Activated naive CD4-positive, alpha-beta T cell treated with anti-CD3 and anti-CD28 coated beads for 36 hours (primary cell): ENCODE data around the gene GRM5. TPM values are rescaled to one million over a fixed set of nuclear protein-coding genes. Genes with fewer than 3 reads are reported as not detected.
"Not testable (repeated sequence)": the region's sequence is repeated elsewhere in the genome, so short reads cannot be mapped to it uniquely, and the experiment has no call there.

Source experiments
- CTCF ChIA-PET: fragments of 350-600 bp; sonication (Branson Sonifier 250); formaldehyde crosslinking; loops from one replicate; lab custom pipeline; 2021; ENCODE audit warnings: antibody characterized with exemption; lab: Charles Lee
- DNase-seq: peaks from one replicate; pipeline ENCODE4 v3.0.0-alpha.2; 2020
- H3K27ac Mint-ChIP-seq: one replicate; pipeline ENCODE4 v1.8.0; 2021; ENCODE audit warnings: mild to moderate bottlenecking, mixed read lengths
- H3K27me3 Mint-ChIP-seq: one replicate; pipeline ENCODE4 v1.8.0; 2021; ENCODE audit warnings: low read depth, mixed read lengths
- H3K36me3 Mint-ChIP-seq: one replicate; pipeline ENCODE4 v1.8.0; 2021; ENCODE audit warnings: low read depth, mixed read lengths
- H3K4me1 Mint-ChIP-seq: one replicate; pipeline ENCODE4 v1.8.0; 2021; ENCODE audit warnings: low read depth, mixed read lengths
- H3K4me3 Mint-ChIP-seq: one replicate; pipeline ENCODE4 v1.8.0; 2021; ENCODE audit warnings: mild to moderate bottlenecking, moderate library complexity, mixed read lengths
- H3K9me3 Mint-ChIP-seq: one replicate; pipeline ENCODE4 v1.8.0; 2021; ENCODE audit warnings: mixed read lengths
- intact Hi-C: fragments of 100-400 bp; cut with micrococcal nuclease; formaldehyde crosslinking; loops from one replicate; pipeline ENCODE4 v1.15.1; 2023
- total RNA-seq, 2 experiments: library from RNA; stranded (reverse); gene quantifications; one replicate each; pipeline ENCODE4 v1.2.3, GENCODE V29; 2021

The GRM5 gene
- total RNA-seq, 2 experiments from 2014 or later, result not detected

- CTCF ChIA-PET, H3K4me1 Mint-ChIP-seq, H3K4me3 Mint-ChIP-seq, H3K27ac Mint-ChIP-seq, H3K9me3 Mint-ChIP-seq, H3K27me3 Mint-ChIP-seq, intact Hi-C loops, DNase-seq, H3K36me3 Mint-ChIP-seq: not testable (repeated sequence)
Observed at GRCh38 chr11:89043861-89044588, 21.8 kb downstream of the GRM5 start.

- H3K27me3 Mint-ChIP-seq, H3K36me3 Mint-ChIP-seq, intact Hi-C loops, H3K9me3 Mint-ChIP-seq, H3K4me1 Mint-ChIP-seq, DNase-seq, H3K27ac Mint-ChIP-seq, CTCF ChIA-PET, H3K4me3 Mint-ChIP-seq: not testable (repeated sequence)
Observed at GRCh38 chr11:89029671-89030070, 36.1 kb downstream of the GRM5 start.

- Mint-ChIP-seq H3K4me1 (no peaks in the 10 kb centered on the region), H3K27ac (no peak overlapping the region)
- CTCF ChIA-PET, result no interaction called here
Observed at GRCh38 chr11:89021339-89021738, 44.4 kb downstream of the GRM5 start.

GRCh38 chr11:89019827-89020547 is 45.8 kb downstream of the GRM5 start:
- H3K9me3 Mint-ChIP-seq, H3K27me3 Mint-ChIP-seq, CTCF ChIA-PET, intact Hi-C loops, H3K4me3 Mint-ChIP-seq, H3K36me3 Mint-ChIP-seq, DNase-seq, H3K27ac Mint-ChIP-seq, H3K4me1 Mint-ChIP-seq: not testable (repeated sequence)

More at GRCh38 chr11:89021339-89021738, 44.4 kb downstream of the GRM5 start:
- Mint-ChIP-seq H3K27me3 (no peaks in the 10 kb centered on the region), H3K36me3 (no peaks in the 10 kb centered on the region), H3K9me3 (no peaks in the 10 kb centered on the region), H3K4me3 (no peak overlapping the region)
- DNase-seq, result no peak
- intact Hi-C loops, result no loop called here

GRCh38 chr11:89016214-89016613 is 49.6 kb downstream of the GRM5 start:
- Mint-ChIP-seq H3K9me3 (no peaks in the 10 kb centered on the region), H3K4me1 (no peaks in the 10 kb centered on the region), H3K27me3 (no peaks in the 10 kb centered on the region), H3K4me3 (no peak overlapping the region), H3K27ac (no peak overlapping the region), H3K36me3 (no peaks in the 10 kb centered on the region)
- no peak for DNase-seq
- CTCF ChIA-PET, result no interaction called here
- intact Hi-C loops, result no loop called here

GRCh38 chr11:89015614-89016013 is 50.2 kb downstream of the GRM5 start:
- Mint-ChIP-seq H3K27ac (no peak overlapping the region), H3K36me3 (no peaks in the 10 kb centered on the region), H3K4me1 (no peaks in the 10 kb centered on the region), H3K27me3 (no peaks in the 10 kb centered on the region), H3K4me3 (no peak overlapping the region), H3K9me3 (no peaks in the 10 kb centered on the region)
- intact Hi-C loops, result no loop called here
- CTCF ChIA-PET, result no interaction called here
- no peak for DNase-seq

GRCh38 chr11:89000852-89001251 is 64.9 kb downstream of the GRM5 start:
- H3K4me1 Mint-ChIP-seq, intact Hi-C loops, H3K9me3 Mint-ChIP-seq, H3K27ac Mint-ChIP-seq, H3K27me3 Mint-ChIP-seq, CTCF ChIA-PET, H3K36me3 Mint-ChIP-seq, H3K4me3 Mint-ChIP-seq, DNase-seq: not testable (repeated sequence)

- CTCF ChIA-PET, result interaction anchor here (1.1 kb wide), 1 partner anchor 642 kb away, joined by 3 read pairs; the partner anchor contains the start of gene CTSC
- no peak overlapping the region for H3K27ac Mint-ChIP-seq
- intact Hi-C loops, result no loop called here
- H3K36me3 Mint-ChIP-seq, result no peaks in the 10 kb centered on the region
- H3K27me3 Mint-ChIP-seq, result no peaks in the 10 kb centered on the region
- H3K4me1 Mint-ChIP-seq, result no peaks in the 10 kb centered on the region
- no peak for DNase-seq
- no peaks in the 10 kb centered on the region for H3K9me3 Mint-ChIP-seq
- H3K4me3 Mint-ChIP-seq, result no peak overlapping the region
Observed at GRCh38 chr11:88979641-88980040, 86.1 kb downstream of the GRM5 start.

- CTCF ChIA-PET, result interaction anchor here (0.6 kb wide), 1 partner anchor 46 kb away, joined by 3 read pairs; no protein-coding TSS in a partner anchor
- H3K9me3 Mint-ChIP-seq, DNase-seq, H3K27me3 Mint-ChIP-seq, intact Hi-C loops, H3K4me1 Mint-ChIP-seq, H3K36me3 Mint-ChIP-seq, H3K4me3 Mint-ChIP-seq, H3K27ac Mint-ChIP-seq: not testable (repeated sequence)
Observed at GRCh38 chr11:88978992-88979391, 86.8 kb downstream of the GRM5 start.

GRCh38 chr11:88975441-88975840 is 90.3 kb downstream of the GRM5 start:
- intact Hi-C loops, H3K4me1 Mint-ChIP-seq, DNase-seq, H3K36me3 Mint-ChIP-seq, H3K4me3 Mint-ChIP-seq, CTCF ChIA-PET, H3K27ac Mint-ChIP-seq, H3K9me3 Mint-ChIP-seq, H3K27me3 Mint-ChIP-seq: not testable (repeated sequence)

GRCh38 chr11:88972210-88972609 is 93.6 kb downstream of the GRM5 start:
- intact Hi-C loops, result no loop called here
- CTCF ChIA-PET, result no interaction called here

GRCh38 chr11:88961621-88962020 is 104.2 kb downstream of the GRM5 start:
- intact Hi-C loops, H3K36me3 Mint-ChIP-seq, H3K4me1 Mint-ChIP-seq, CTCF ChIA-PET, H3K9me3 Mint-ChIP-seq, DNase-seq, H3K4me3 Mint-ChIP-seq, H3K27me3 Mint-ChIP-seq, H3K27ac Mint-ChIP-seq: not testable (repeated sequence)

More at GRCh38 chr11:88972210-88972609, 93.6 kb downstream of the GRM5 start:
- no peaks in the 10 kb centered on the region for H3K36me3 Mint-ChIP-seq
- DNase-seq, result no peak
- no peaks in the 10 kb centered on the region for H3K27me3 Mint-ChIP-seq
- H3K4me1 Mint-ChIP-seq, result no peaks in the 10 kb centered on the region
- no peak overlapping the region for H3K4me3 Mint-ChIP-seq
- H3K27ac Mint-ChIP-seq, result no peak overlapping the region
- no peaks in the 10 kb centered on the region for H3K9me3 Mint-ChIP-seq

- H3K4me1 Mint-ChIP-seq, intact Hi-C loops, H3K36me3 Mint-ChIP-seq, DNase-seq, CTCF ChIA-PET, H3K9me3 Mint-ChIP-seq, H3K4me3 Mint-ChIP-seq, H3K27me3 Mint-ChIP-seq, H3K27ac Mint-ChIP-seq: not testable (repeated sequence)
Observed at GRCh38 chr11:88959857-88960256, 105.9 kb downstream of the GRM5 start.
